ENCODE measurements around the gene CELF2.
"Not testable (repeated sequence)": the region's sequence is repeated elsewhere in the genome, so short reads cannot be mapped to it uniquely, and the experiment has no call there.

CELF2 gene

DNA sequence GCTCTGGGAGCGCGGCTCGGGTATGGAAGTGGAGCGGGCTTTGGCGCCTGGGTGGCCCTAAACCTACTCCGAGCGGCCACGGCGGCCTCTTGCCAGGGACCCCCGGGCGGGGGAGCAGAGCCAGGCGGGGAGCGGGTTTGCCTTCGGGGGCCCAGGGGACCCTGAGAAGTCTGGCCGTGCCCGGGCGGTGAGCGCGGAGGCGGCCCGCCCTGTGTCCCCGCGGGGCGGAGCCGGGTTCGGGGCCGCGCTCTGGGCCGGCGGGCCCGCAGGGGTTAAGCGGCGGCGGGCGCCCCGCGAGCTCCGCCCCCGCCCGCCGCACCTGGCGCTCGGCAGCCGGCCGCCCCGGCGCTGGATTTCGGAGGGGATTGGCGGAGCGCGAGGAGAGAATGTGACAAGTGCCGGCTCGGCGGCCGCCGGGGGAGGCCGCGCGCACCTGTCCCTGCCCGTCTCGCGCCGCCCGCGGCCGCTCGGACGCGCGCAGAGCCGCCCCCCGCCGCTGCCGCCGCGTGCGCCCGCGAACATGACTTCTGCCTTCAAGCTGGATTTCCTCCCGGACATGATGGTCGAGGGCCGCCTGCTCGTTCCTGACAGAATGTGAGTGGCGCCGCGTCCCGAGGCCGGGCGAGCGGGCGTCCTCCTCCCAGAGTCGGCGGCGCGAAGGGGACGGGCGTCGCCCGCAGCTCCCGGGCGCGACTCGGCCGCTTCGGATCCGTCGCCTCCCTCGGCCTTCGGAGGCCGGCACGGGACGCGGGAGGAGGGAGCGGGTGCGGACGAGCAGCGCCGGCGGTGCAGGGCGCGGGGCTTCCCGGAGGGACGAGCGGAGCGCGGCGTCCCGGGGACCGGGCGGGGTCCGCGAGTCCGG, at the start of gene CELF2:
Gene CELF2 (plus strand): TSS at position 303 of the 862 bp plus-strand sequence. CDS start 218 bp downstream, at position 521.
- in situ Hi-C loops (cut with MboI; ENCODE audit: low sequenced_read_pairs), result no loop called here

DNA sequence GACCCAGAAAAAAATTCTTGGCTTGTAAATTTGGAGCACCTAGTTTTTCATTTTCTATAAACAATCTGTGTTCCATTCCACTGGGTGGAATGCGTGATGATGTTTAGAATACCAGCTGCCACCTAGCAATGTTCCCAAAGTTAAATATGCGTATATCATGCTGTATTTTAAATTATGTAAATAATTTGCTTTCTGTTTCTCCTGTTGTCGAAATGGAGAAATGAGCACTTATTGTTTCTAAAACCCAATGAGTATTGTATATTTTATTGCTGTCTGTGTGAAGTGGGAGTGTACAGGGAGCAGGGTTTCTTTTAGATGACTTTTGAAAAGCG, 49.4 kb upstream of the CELF2 start:
- in situ Hi-C loops (cut with MboI; ENCODE audit: low sequenced_read_pairs), result no loop called here

DNA sequence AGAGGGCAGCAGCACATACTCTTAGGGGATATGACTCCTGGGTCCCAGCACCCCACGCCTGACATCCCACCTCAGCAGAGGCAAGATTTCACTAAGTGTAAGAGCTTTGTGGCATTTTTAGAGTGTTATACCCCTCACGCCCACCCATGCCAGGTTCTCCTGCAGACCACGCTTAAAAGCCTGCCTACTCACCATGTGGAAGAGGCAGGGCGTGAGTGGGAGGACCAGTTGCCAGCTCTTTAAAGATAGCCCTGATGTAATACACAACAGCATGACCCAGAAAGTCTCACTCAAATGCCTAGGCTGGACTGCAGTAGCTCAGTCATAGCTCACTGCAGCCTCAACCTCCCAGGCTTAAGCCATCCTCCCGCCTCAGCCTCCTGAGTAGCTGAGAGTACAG, 44.4 kb upstream of the CELF2 start:
- in situ Hi-C loops (cut with MboI; ENCODE audit: low sequenced_read_pairs), result no loop called here

DNA sequence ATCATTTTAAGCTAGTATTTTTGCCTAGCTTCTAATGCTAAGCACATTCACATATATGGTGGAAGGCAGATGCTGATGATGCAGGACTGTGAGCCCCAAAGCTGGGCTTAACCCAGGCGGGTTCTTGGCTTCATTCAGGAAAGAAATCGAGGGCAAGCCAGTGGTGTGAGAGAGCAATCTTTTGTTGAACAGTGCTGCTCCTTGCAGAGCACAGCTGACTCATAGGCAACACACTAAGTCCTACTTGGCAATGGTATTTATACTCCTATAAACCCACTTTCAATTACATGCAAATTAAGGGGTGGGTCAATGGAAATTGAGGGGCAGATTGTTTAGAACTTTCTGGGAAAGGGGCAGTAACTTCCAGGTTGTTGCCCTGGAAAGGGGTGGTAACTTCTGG, 42.0 kb upstream of the CELF2 start:
- in situ Hi-C loops (cut with MboI; ENCODE audit: low sequenced_read_pairs), result no loop called here

DNA sequence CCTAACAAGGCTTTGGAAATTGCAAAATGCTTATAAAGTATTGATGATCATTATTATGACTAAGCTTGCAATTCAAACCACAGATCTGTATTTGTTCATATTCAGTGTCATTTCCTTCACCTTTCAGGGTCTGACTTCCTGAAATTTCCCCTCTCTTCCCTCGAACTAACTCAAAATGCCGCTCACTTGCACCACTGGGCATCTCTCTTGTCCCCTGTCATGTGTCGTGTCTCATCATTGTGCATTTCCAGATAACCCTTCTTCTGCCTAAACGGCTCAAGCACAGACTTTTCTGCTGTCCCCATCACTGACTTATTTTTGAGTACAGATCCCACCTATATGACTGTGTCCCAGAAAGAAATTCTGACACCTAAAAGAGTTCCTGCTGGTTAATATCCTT, 41.0 kb upstream of the CELF2 start:
- in situ Hi-C loops (cut with MboI; ENCODE audit: low sequenced_read_pairs), result no loop called here

DNA sequence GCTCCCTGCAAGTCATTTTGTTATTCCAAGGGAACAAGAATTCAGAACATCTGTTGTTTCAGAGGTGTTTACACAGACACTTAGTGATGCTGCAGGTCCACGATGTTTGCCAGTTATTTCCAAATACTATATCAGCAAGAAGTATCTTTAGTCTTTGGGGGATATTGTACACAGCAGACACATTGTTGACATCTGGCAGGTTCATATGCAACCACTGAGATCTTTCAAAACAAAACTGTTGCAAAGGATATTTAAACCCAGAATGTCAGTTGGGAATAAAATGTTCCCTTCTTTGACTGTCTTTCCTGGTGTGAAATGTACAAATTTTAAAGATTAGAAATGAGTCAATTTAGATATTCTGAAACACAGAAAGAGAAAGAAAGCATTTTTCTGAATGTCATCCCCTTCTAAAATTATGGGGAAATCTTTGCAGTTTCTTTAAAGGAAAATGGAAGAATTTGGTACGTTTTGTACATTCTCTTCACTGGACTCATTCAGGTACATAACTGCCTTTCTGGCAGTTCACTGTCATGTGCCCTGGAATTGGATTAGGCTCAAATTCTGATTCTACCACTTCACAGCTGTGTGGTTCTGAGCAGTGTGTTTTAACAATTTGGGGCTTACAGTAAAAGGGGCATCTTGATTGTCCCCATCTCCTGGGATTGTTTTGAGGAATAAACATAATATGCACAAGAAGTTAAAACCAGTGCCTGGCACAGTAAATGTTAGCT, 40.3 kb upstream of the CELF2 start:
- in situ Hi-C loops (cut with MboI; ENCODE audit: low sequenced_read_pairs), result no loop called here

DNA sequence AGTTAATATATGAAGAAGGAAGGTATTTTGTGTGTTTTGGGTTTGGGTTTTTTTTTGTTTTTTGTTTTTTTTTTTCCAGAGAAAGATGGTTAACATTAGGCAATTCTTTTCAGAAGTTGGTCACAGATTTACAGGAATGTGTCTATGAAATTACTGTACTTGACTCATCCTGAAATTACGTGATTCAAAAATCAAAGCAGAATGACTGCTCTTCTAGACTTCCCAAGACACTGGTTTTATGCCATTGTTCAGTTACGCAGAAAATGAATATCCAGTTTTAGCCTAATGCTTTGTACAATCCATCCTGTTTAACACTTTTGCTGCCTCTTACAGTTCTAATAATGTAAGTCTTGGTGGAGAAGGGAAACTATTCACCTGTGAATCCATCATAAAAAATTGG, 39.7 kb upstream of the CELF2 start:
- in situ Hi-C loops (cut with MboI; ENCODE audit: low sequenced_read_pairs), result no loop called here

DNA sequence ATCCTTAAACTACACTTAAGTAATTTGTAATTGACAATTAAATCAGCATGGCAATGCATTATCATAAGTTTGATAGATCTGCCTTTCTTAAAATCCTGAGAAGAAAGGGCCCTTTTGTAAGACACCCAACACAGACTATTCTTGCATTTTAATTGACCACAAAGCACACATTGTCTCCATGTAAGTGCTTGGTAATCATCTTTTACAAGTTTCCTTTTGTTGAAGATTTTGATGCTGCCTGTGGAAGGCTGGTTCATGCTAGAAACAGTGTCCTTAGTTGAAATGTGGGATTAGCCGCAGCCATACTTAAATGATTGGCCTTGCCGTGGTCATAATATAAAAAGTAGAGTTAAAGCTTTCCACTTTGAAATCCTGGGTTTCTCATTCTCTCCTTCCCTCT, 32.3 kb upstream of the CELF2 start:
- in situ Hi-C loops (cut with MboI; ENCODE audit: low sequenced_read_pairs), result no loop called here

DNA sequence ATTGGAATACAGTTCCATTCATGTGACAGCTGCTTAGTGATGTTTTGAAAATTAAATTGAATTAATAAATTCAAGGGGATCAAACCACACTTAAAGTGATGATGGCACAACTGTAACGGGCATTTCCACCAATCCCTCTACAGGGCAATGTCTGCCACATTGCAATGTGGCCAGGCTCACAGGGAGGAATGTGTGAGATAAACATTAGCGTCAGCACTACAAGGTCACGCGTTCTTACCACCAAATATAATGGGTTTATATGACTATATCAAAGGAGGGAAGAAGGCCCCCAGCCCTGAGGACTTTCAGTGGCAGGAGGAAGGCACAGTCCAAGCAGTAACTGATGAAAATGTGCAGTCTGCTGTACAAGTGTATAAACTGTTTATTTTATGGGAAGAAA, 31.1 kb upstream of the CELF2 start:
- in situ Hi-C loops (cut with MboI; ENCODE audit: low sequenced_read_pairs), result no loop called here

DNA sequence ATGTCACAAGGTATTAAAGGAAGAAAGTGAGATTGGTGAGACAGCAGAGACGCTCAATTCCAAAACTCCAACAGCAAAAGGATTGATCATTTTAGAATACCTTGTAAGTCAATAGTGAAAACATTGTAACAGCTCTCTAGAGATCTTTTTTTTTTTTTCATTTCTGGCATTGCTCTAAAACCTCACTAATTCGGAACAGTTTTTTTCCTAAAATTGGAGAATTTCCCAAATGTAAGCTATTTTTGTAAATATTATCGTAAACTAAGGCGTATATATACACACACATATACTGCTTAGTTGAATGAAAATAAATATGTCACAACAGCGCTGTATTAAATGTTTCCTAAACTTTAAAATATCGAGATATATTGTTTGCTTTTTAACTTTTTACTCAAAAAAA, 30.6 kb upstream of the CELF2 start:
- in situ Hi-C loops (cut with MboI; ENCODE audit: low sequenced_read_pairs), result no loop called here

DNA sequence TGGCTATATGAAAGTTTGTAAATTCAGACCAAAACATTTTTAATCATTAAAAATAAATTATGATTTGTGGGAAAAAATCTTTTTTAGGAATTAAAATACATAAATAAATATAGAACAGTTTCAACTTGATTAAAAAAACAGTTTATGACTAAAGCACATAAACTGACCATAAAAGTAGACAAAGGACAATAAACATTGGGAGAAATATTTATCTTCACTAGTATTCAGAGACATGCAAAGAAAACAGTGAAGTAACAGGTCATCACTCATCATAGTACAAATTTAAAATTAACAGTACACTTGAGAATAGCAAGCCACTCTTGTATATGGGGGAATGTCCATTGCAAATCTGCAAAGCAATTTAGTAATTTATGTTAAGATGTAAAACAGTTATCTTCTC, 28.0 kb upstream of the CELF2 start:
- in situ Hi-C loops (cut with MboI; ENCODE audit: low sequenced_read_pairs), result no loop called here

DNA sequence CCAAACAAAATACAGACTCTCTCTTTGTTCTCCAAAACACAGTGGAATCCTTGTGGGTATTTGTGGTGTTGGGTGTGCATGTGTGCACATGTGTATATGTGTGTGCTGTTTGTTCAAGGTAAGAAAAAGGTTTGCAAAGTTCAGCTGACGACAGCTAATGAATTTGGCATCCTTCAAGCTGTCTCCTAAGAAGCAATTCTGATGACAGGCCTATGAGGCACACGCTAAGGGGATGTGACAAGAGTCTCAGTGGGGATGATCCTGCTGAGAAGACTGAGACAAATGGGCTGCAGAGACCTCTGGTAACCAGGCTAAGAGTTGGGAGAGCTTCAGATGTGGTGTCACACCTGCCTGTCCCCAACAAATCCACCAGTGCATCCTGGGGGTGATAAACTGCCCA, 26.5 kb upstream of the CELF2 start:
- in situ Hi-C loops (cut with MboI; ENCODE audit: low sequenced_read_pairs), result no loop called here

DNA sequence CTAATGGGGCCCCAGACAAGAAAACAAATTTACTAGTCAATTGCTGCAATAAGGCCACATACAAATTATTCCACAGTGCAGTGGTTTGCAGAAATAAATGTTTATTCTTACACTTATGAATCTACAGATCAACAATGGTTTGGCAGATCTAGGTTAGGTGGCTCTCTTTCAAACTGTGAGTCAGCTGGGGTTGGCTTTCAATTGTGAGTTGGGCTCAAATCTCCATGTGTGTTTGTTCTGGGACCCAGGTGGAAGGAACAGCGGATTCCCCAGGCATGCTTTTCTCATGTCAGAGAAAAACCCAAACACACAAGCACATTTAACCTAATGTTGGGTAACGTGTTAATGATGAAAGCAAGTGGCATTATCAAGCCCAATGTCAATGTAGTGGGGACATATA, 25.6 kb upstream of the CELF2 start:
- in situ Hi-C loops (cut with MboI; ENCODE audit: low sequenced_read_pairs), result no loop called here

DNA sequence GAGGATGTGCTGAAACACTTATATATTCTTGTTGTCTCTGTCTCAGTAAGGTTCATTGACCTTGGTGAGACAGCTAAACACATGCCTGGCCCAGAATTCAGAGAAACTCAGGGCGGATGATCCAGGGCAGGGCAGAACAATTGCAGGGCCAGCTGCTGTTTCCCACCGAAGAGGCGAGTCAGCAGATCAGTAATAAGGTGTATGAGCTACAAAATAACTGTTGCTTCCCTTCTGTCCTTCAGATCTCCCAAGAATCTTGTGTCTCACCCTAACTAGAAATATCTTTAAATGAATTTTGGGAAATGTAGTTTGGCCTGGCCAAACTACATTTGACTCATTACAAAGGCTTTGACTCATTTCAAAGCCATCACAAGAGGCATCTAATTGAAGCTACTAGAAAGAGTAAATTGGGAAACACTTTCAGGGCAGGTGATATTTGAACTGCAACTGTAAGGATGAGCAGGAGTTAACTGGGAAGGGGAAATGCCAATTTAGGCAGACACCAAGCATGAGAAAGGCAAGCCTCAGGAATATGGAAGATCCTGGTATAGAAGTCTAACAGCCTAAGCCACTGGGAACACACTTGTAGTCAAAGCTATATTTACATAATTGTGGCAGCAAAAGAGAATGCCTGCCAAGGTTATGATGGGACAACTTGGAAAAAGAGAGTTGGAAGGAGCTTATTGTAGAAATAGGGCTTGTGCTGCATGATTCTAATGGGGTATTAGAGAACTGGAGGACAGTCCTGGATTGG, 24.5 kb upstream of the CELF2 start:
- in situ Hi-C loops (cut with MboI; ENCODE audit: low sequenced_read_pairs), result no loop called here

DNA sequence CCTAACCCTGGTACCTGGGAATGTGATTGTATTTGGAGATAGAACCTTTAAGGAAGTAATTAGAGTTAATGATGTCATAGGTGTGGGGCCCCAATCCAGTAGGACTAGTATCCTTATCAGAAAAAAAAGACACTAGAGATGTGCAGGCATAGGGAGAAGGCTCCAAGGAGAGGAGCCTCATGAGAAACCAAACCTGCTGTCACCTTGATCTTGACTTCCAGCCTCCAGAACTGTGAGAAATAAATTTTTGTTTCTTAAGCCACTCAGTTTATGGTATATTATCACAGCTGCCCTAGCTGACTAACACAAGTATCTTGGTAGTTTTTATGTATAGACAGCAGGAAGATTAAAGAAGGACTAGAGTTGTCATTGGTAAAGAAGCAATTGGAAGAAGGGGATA, 23.9 kb upstream of the CELF2 start:
- in situ Hi-C loops (cut with MboI; ENCODE audit: low sequenced_read_pairs), result no loop called here

DNA sequence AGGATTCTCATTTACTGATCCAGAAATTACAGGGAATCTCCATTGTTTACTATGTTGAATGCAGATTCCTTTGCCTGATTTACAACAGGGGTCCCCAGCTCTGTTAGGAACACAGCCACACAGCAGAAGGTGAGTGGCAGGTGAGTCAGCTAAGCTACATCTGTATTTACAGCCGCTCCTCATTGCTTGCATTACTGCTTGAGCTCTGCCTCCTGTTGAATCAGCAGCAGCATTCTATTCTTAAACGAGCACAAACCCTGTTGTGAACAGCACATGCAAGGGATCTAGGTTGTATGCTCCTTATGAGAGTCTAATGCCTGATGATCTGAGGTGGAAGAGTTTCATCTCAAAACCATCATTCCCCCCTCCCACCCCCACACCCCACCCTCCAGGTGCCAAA, 23.3 kb upstream of the CELF2 start:
- in situ Hi-C loops (cut with MboI; ENCODE audit: low sequenced_read_pairs), result no loop called here

DNA sequence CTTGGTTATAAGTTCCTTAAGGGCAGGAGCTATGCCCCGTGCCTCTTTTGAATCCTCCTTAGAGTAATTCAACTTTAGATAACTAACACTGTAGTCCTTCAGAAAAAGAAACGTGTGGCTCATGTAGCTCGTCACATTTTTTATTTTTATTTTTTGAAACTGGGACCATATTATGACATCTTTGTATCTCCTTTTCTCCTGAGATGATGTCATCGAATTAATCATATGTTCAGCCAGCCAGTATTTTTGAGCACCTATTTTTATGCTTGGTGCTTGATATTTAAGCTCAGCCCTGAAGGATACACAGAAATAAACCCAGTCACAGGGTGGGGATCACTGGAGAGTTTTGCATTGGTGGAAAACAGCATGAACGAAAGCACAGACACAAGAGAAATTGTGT, 22.6 kb upstream of the CELF2 start:
- in situ Hi-C loops (cut with MboI; ENCODE audit: low sequenced_read_pairs), result no loop called here

DNA sequence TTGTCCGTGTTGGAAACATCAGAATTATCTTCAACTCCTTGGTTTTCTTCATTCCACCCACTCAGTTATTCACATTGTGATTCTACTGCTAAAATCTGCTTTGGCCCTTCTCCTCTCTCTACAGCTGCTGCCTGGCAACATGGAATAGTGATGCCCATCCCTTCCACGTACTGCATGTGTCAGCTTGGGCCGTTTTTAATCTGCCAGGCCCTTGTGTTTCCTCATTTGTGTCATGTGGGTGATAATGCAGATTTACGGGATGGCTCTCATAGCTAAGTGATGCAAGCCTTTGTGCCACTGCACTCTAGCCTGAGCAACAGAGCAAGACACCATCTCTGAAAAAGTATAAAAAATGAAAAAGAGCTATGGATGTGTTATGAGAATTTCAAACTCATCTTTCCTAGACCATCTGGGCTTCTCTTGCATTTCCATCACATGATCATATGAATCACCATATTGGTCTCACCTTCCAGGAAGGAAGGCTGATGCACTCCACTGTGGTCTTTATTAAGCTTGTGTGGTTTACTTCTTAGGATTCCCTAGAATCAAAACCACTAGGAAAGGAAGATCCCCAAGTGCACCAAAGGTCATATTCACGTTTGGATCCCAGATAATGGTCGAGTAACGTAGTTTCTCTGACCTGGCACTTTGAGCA, 20.6 kb upstream of the CELF2 start:
- in situ Hi-C loops (cut with MboI; ENCODE audit: low sequenced_read_pairs), result no loop called here

DNA sequence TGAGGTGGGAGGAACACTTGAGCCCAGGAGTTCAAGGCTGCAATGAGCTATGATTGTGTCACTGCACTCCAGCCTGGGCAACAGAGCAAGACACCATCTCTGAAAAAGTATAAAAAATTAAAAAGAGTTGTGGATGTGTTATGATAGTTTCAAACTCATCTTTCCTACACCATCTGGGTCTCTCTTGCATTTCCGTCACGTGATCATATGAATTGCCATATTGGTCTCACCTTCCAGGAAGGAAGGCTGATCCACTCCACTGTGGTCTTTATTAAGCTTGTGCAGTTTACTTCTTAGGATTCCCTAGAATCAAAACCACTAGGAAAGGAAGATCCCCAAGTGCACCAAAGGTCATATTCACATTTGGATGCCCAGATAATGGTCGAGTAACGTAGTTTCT, 18.2 kb upstream of the CELF2 start:
- in situ Hi-C loops (cut with MboI; ENCODE audit: low sequenced_read_pairs), result not testable (repeated sequence)

DNA sequence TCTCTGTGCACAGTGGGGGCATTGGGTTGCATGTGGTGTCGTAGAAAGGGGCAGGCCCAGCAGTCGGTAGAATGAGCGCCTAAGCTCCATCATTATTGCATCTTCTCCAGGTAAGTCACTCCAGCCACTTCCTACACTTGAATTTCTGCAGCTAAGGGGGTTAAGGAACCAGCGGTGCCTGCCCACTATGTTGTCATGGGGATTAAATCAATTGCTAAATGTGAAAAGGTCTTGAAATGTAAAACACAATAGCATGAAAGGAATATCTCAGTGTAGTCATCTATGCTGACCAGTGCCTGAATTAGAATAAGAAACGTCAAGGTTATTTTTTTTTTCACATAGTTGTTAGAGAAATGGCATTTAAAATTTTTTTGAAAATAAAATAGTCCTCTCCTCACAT, 15.2 kb upstream of the CELF2 start:
- in situ Hi-C loops (cut with MboI; ENCODE audit: low sequenced_read_pairs), result no loop called here

DNA sequence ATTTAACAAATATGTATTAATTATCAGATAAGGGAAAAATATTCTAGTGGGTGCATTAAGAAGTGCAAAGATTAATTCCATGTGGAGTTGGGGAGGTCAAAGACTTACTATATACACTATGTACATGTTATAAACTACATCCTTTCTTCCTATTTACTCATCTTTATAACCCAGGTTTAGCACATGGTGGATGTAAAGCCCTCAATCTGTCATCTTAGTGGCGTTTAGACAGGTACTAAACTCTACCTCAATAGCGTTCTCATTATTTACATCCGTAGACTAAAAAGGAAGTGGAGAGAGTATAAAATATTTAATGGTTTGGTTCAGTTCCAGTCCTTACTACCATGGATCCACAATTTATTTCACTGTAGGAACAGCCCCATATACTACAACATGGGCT, 14.8 kb upstream of the CELF2 start:
- in situ Hi-C loops (cut with MboI; ENCODE audit: low sequenced_read_pairs), result no loop called here
